HCT116 (cell line): ENCODE measurements around the gene LIPG.

Source experiments
- CBX3 ChIP-seq: IDR thresholded peaks from 2 replicates; pipeline ENCODE4 v1.6.1; 2012; ENCODE audit warnings: low read depth
- CEBPB ChIP-seq: IDR thresholded peaks from 2 replicates; pipeline ENCODE4 v1.6.1; 2012; ENCODE audit warnings: low read depth
- CTCF ChIP-seq, 3 experiments: fragments of 200-600 bp in 1 of 3; sonication (generic) in 1 of 3; IDR thresholded peaks in 2 of 3; conservative IDR thresholded peaks in 1 of 3; 2 replicates each; pipeline ENCODE4 v1.5.1; 2012 to 2017; ENCODE audit warnings: low read depth in 2 of 3, low read length in 2 of 3, antibody characterized with exemption in 1 of 3, borderline replicate concordance in 1 of 3, control low read depth in 1 of 3, mild to moderate bottlenecking in 1 of 3, mixed read lengths in 1 of 3, mixed run types in 1 of 3, moderate library complexity in 1 of 3; ENCODE audit not compliant: insufficient read depth in 1 of 3
- EZH2 ChIP-seq: fragments of 200-600 bp; sonication (generic); IDR thresholded peaks from 2 replicates; pipeline ENCODE4 v1.6.1; 2017; ENCODE audit warnings: antibody characterized with exemption, mixed run types
- EZH2phosphoT487 ChIP-seq: fragments of 200-600 bp; IDR thresholded peaks from 2 replicates; pipeline ENCODE4 v1.6.1; 2018; ENCODE audit warnings: antibody characterized with exemption, borderline replicate concordance
- JUND ChIP-seq: IDR thresholded peaks from 2 replicates; pipeline ENCODE4 v1.6.1; 2012
- MAX ChIP-seq: IDR thresholded peaks from 2 replicates; pipeline ENCODE4 v1.6.1; 2012
- POLR2A ChIP-seq: IDR thresholded peaks from 2 replicates; pipeline ENCODE4 v1.7.0; 2011; ENCODE audit warnings: borderline replicate concordance; ENCODE audit not compliant: insufficient read depth, insufficient read length; ENCODE audit errors: extremely low read depth
- POLR2AphosphoS5 ChIP-seq: IDR thresholded peaks from 2 replicates; pipeline ENCODE4 v1.6.1; 2011; ENCODE audit warnings: mild to moderate bottlenecking, low read depth, low read length, moderate library complexity
- RAD21 ChIP-seq: IDR thresholded peaks from 2 replicates; pipeline ENCODE4 v1.6.1; 2012; ENCODE audit warnings: low read depth, mild to moderate bottlenecking
- SIN3A ChIP-seq: IDR thresholded peaks from 2 replicates; pipeline ENCODE4 v1.6.1; 2012; ENCODE audit warnings: low read depth
- SP1 ChIP-seq: IDR thresholded peaks from 2 replicates; pipeline ENCODE4 v1.6.1; 2012; ENCODE audit warnings: low read depth
- TCF7L2 ChIP-seq: IDR thresholded peaks from 2 replicates; pipeline ENCODE4 v1.7.0; 2011; ENCODE audit warnings: borderline replicate concordance, inconsistent platforms; ENCODE audit not compliant: insufficient read depth, insufficient read length; ENCODE audit errors: extremely low read depth
- ZNF274 ChIP-seq: fragments of 200-500 bp; sonication (Bioruptor generic); IDR thresholded peaks from 2 replicates; pipeline ENCODE4 v1.6.1; 2014; ENCODE audit warnings: mild to moderate bottlenecking, low read depth, low read length, inconsistent platforms

GRCh38 chr18:49638209-49638785 lies 76.4 kb downstream of the LIPG start:
- TF ChIP-seq POLR2AphosphoS5 (no peak), POLR2A (no peak), EZH2 (no peak), EZH2phosphoT487 (no peak), CTCF (IDR thresholded peaks at IDR 0.05 in 2 of 3, conservative IDR thresholded peaks at IDR 0.05 in 1 of 3; ENCODE audit: borderline replicate concordance in 1 of 3, insufficient read depth in 1 of 3, low read depth in 2 of 3, low read length in 2 of 3) (no peak), MAX (no peak), JUND (no peak), SIN3A (no peak), RAD21 (no peak), ZNF274 (no peak), CEBPB (no peak), SP1 (no peak), TCF7L2 (no peak), CBX3 (no peak)
